ENCODE results near the gene BORCS5. TPM values are rescaled to one million over a fixed set of nuclear protein-coding genes. Genes with fewer than 3 reads are reported as not detected.

Gene BORCS5
- total RNA-seq, 2 donors from 2014 or later: 15.2 to 26.1 TPM

DNA sequence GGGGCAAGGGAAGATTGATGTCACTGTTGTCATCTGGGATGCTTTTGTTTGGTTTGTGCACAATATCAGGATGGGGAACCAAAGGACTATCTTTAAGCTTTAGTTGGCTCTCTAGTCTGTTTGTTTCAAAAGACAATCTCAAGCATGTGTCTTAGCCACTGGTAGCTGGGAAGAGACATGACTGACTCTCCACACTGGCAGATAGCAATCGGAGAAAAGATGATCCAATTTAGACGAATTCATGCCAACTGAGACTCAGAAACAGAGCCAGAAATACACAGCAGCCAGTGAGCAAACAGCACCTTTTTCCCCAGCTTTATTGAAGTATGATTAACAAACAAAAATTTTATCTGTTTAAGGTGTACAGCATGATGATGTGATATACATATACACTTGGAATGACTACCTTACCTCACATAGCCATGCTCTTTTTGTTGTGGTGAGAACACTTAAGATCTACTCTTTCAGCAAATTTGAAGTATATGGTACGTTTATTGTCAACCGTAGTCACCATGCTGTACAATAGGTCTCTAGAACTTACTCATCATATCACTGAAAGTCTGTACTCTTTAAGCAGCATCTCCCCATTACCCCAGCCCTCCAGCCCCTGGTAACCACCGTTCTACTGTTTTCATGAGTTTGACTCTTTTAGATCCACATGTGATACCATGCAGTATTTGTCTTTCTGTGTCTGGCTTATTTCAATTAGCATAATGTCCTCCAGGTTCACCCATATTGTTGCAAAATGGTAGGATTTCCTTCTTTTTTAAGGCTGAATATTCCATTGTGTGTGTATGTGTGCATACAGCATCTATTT, 155.2 kb downstream of the BORCS5 start:
- peaks cover 14% of the 10 kb centered on the region for H3K36me3 Mint-ChIP-seq (ENCODE audit: low read depth)
- Histone ChIP-seq H3K4me3 (ENCODE audit: low read length) (no peak overlapping the region), H3K9me3 (ENCODE audit: control insufficient read depth, low read length) (no peaks in the 10 kb centered on the region), H3K27ac (ENCODE audit: low read depth, low read length) (no peak overlapping the region), H3K27me3 (ENCODE audit: control insufficient read depth, insufficient read depth, low read length, poor library complexity, severe bottlenecking) (no peaks in the 10 kb centered on the region), H3K36me3 (ENCODE audit: control insufficient read depth, insufficient read depth, low read length) (peaks cover 17% of the 10 kb centered on the region), H3K9ac (ENCODE audit: extremely low read depth, low read length, poor library complexity, severe bottlenecking) (no peak overlapping the region), H3K4me1 (ENCODE audit: control insufficient read depth, insufficient read depth, low read length) (peaks cover 7% of the 10 kb centered on the region)
- H3K27ac Mint-ChIP-seq: no peak overlapping the region
- TF ChIP-seq, protein P1, sequence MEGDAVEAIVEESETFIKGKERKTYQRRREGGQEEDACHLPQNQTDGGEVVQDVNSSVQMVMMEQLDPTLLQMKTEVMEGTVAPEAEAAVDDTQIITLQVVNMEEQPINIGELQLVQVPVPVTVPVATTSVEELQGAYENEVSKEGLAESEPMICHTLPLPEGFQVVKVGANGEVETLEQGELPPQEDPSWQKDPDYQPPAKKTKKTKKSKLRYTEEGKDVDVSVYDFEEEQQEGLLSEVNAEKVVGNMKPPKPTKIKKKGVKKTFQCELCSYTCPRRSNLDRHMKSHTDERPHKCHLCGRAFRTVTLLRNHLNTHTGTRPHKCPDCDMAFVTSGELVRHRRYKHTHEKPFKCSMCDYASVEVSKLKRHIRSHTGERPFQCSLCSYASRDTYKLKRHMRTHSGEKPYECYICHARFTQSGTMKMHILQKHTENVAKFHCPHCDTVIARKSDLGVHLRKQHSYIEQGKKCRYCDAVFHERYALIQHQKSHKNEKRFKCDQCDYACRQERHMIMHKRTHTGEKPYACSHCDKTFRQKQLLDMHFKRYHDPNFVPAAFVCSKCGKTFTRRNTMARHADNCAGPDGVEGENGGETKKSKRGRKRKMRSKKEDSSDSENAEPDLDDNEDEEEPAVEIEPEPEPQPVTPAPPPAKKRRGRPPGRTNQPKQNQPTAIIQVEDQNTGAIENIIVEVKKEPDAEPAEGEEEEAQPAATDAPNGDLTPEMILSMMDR (conservative IDR thresholded peaks at IDR 0.05): no peak
- H3K4me1 Mint-ChIP-seq: peaks cover 23% of the 10 kb centered on the region
- no peaks in the 10 kb centered on the region for H3K27me3 Mint-ChIP-seq (ENCODE audit: insufficient read depth)
- H3K4me3 Mint-ChIP-seq: no peak overlapping the region
- DNase-seq: no peak
- H3K9me3 Mint-ChIP-seq: no peaks in the 10 kb centered on the region
- 94 to 95% methylated on average over 3 to 5 of the region's 5 CpGs for WGBS, 2 experiments (ENCODE audit: insufficient coverage in 1 of 2, insufficient read length in 1 of 2)

DNA sequence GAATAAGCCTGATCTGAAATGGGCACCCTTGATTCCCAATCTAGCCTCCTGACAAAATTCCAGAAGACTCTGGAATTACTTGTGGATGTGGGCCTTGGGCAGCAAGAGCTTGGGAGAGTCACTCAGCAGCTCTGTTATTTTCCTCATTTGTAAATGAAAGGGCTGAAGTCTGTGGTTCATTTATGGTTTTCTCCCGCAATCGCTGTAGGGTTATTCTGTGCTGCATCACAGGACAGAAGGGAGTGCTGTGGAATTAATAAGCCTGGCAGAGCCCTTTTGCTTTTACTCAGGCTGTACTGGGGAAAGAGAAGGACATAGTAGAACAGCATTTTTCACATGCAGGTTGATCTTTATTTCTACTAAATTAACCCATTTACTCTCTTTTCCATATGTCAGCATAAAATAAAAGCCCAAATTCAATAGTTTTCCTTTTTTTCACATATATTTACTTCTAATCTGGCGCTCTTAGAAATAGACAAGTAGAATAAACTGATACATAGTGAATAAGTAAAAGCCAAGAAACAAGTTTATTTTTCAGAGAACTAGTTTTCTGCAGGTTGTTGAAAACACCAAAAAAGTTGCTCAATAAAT, 156.6 kb downstream of the BORCS5 start:
- H3K4me3 Mint-ChIP-seq: no peak overlapping the region

DNA sequence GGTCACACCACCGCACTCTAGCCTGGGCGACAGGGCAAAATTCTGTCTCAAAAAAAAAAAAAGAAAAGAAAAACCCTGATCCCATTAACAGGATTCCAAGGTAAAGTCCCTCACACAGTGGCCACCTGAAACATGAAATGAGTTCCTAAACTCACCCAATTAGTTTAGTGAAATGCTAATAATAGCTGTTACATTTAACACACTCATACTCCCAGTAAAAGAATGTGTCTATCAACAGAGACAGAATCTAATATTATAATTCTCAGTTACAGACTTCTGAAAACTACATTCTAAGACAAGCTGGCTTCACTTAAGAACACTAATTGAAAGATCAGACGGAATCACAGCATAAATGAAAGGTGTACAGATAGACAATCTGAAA, 161.6 kb downstream of the BORCS5 start:
- peaks cover 34% of the 10 kb centered on the region for H3K36me3 Mint-ChIP-seq (ENCODE audit: low read depth)
- no peak for DNase-seq
- Histone ChIP-seq H3K4me1 (ENCODE audit: control insufficient read depth, insufficient read depth, low read length) (peaks cover 16% of the 10 kb centered on the region), H3K27ac (ENCODE audit: low read depth, low read length) (no peak overlapping the region), H3K4me3 (ENCODE audit: low read length) (no peak overlapping the region), H3K9ac (ENCODE audit: extremely low read depth, low read length, poor library complexity, severe bottlenecking) (no peak overlapping the region), H3K36me3 (ENCODE audit: control insufficient read depth, insufficient read depth, low read length) (peaks cover 28% of the 10 kb centered on the region), H3K9me3 (ENCODE audit: control insufficient read depth, low read length) (no peaks in the 10 kb centered on the region), H3K27me3 (ENCODE audit: control insufficient read depth, insufficient read depth, low read length, poor library complexity, severe bottlenecking) (no peaks in the 10 kb centered on the region)
- H3K9me3 Mint-ChIP-seq: no peaks in the 10 kb centered on the region
- no peak overlapping the region for H3K4me3 Mint-ChIP-seq
- TF ChIP-seq, protein P1 (conservative IDR thresholded peaks at IDR 0.05): no peak
- WGBS, 2 experiments (ENCODE audit: insufficient coverage in 1 of 2, insufficient read length in 1 of 2): 95% methylated on average over 3 of the region's 3 CpGs; no CpG with 5 or more reads in 1 of the 2 experiments
- no peak overlapping the region for H3K27ac Mint-ChIP-seq
- no peaks in the 10 kb centered on the region for H3K27me3 Mint-ChIP-seq (ENCODE audit: insufficient read depth)
- H3K4me1 Mint-ChIP-seq: peaks cover 63% of the 10 kb centered on the region

More for the DNA sequence above, 156.6 kb downstream of the BORCS5 start:
- Mint-ChIP-seq H3K4me1 (peaks cover 31% of the 10 kb centered on the region), H3K27ac (no peak overlapping the region), H3K27me3 (ENCODE audit: insufficient read depth) (no peaks in the 10 kb centered on the region), H3K9me3 (no peaks in the 10 kb centered on the region), H3K36me3 (ENCODE audit: low read depth) (peaks cover 19% of the 10 kb centered on the region)
- H3K27ac ChIP-seq (ENCODE audit: low read depth, low read length): no peak overlapping the region
- TF ChIP-seq, protein P1 (conservative IDR thresholded peaks at IDR 0.05): no peak
- H3K4me1 ChIP-seq (ENCODE audit: control insufficient read depth, insufficient read depth, low read length): peaks cover 11% of the 10 kb centered on the region
- no peak overlapping the region for H3K9ac ChIP-seq (ENCODE audit: extremely low read depth, low read length, poor library complexity, severe bottlenecking)
- 94 to 100% methylated on average over 2 to 3 of the region's 3 CpGs for WGBS, 2 experiments (ENCODE audit: insufficient coverage in 1 of 2, insufficient read length in 1 of 2)
- no peak overlapping the region for H3K4me3 ChIP-seq (ENCODE audit: low read length)
- H3K9me3 ChIP-seq (ENCODE audit: control insufficient read depth, low read length): no peaks in the 10 kb centered on the region
- DNase-seq: no peak
- H3K27me3 ChIP-seq (ENCODE audit: control insufficient read depth, insufficient read depth, low read length, poor library complexity, severe bottlenecking): no peaks in the 10 kb centered on the region
- H3K36me3 ChIP-seq (ENCODE audit: control insufficient read depth, insufficient read depth, low read length): peaks cover 28% of the 10 kb centered on the region
